HL-60 (cell line): ENCODE data around the gene LRGUK.

ENCODE experiments used
- CTCF ChIP-seq: IDR thresholded peaks from one replicate; pipeline ENCODE4 v1.5.1; 2011; ENCODE audit warnings: low read length, control low read depth, inconsistent platforms; ENCODE audit not compliant: insufficient read depth
- POLR2AphosphoS5 ChIP-seq: IDR thresholded peaks from 2 replicates; pipeline ENCODE4 v1.6.1; 2012; ENCODE audit warnings: low read depth
- REST ChIP-seq: IDR thresholded peaks from 2 replicates; pipeline ENCODE4 v1.6.1; 2012; ENCODE audit warnings: low read depth; ENCODE audit not compliant: insufficient replicate concordance

- TF ChIP-seq CTCF (peak; percentile 91), POLR2AphosphoS5 (no peak), REST (no peak)
Measured at GRCh38 chr7:134140889-134141867, 14.0 kb downstream of the LRGUK start.
